SK-N-SH treated with all-trans-retinoic acid at 6 μM for 48 hours (cell line): ENCODE results near the gene SKIC3.
A peak's percentile ranks its signal among the peaks of the same experiment; 100 is the strongest.

ENCODE experiments used
- ATAC-seq: fragments of 200-7000 bp; cut with Tn5 transposase; 3 replicates; pipeline ENCODE4 v1.9.1; 2020; ENCODE audit warnings: mild to moderate bottlenecking, moderate library complexity
- ARNTL ChIP-seq: fragments of 450-650 bp; formaldehyde crosslinking; IDR thresholded peaks from 2 replicates; pipeline ENCODE4 v1.5.0; 2020; ENCODE audit warnings: low read depth, mild to moderate bottlenecking, moderate library complexity, borderline replicate concordance
- BACH2 ChIP-seq: fragments of 250-450 bp; sonication (Bioruptor Pico); IDR thresholded peaks from 2 replicates; pipeline ENCODE4 v1.9.0; 2021; ENCODE audit warnings: mild to moderate bottlenecking, borderline replicate concordance
- CSDC2 ChIP-seq: fragments of 250-450 bp; sonication (Bioruptor Pico); IDR thresholded peaks from 2 replicates; pipeline ENCODE4 v1.5.0; 2020; ENCODE audit warnings: mild to moderate bottlenecking, moderate library complexity
- ESRRG ChIP-seq: fragments of 250-450 bp; sonication (Bioruptor Pico); IDR thresholded peaks from 2 replicates; pipeline ENCODE4 v1.6.1; 2021; ENCODE audit warnings: mild to moderate bottlenecking
- GLIS3 ChIP-seq: fragments of 250-450 bp; sonication (Bioruptor Pico); IDR thresholded peaks from 2 replicates; pipeline ENCODE4 v1.5.0; 2020; ENCODE audit warnings: mild to moderate bottlenecking, moderate library complexity
- ISL1 ChIP-seq: fragments of 250-450 bp; sonication (Bioruptor Pico); IDR thresholded peaks from 2 replicates; pipeline ENCODE4 v2.1.2; 2022; ENCODE audit warnings: mild to moderate bottlenecking, moderate library complexity
- OSR1 ChIP-seq: fragments of 250-450 bp; sonication (Bioruptor Pico); IDR thresholded peaks from 2 replicates; pipeline ENCODE4 v1.8.0; 2022; ENCODE audit warnings: moderate library complexity, mild to moderate bottlenecking, inconsistent platforms
- PPARA ChIP-seq: fragments of 250-450 bp; sonication (Bioruptor Pico); IDR thresholded peaks from 2 replicates; pipeline ENCODE4 v1.5.0; 2020; ENCODE audit warnings: mild to moderate bottlenecking, borderline replicate concordance
- RARB ChIP-seq: fragments of 250-450 bp; sonication (Bioruptor Pico); IDR thresholded peaks from 2 replicates; pipeline ENCODE4 v1.8.0; 2021; ENCODE audit warnings: mild to moderate bottlenecking, moderate library complexity
- SNAI2 ChIP-seq: fragments of 250-450 bp; sonication (Bioruptor Pico); IDR thresholded peaks from 2 replicates; pipeline ENCODE4 v1.5.0; 2020; ENCODE audit warnings: mild to moderate bottlenecking, moderate library complexity
- TCF4 ChIP-seq: fragments of 250-450 bp; sonication (Bioruptor Pico); IDR thresholded peaks from 2 replicates; pipeline ENCODE4 v1.8.0; 2021; ENCODE audit warnings: mild to moderate bottlenecking, moderate library complexity, borderline replicate concordance
- TOX ChIP-seq: fragments of 250-450 bp; sonication (Bioruptor Pico); IDR thresholded peaks from 2 replicates; pipeline ENCODE4 v1.8.0; 2021; ENCODE audit warnings: mild to moderate bottlenecking, moderate library complexity, borderline replicate concordance
- ZC3H10 ChIP-seq: fragments of 250-450 bp; sonication (Bioruptor Pico); IDR thresholded peaks from 2 replicates; pipeline ENCODE4 v1.5.1; 2021; ENCODE audit warnings: mild to moderate bottlenecking, moderate library complexity
- ZFP3 ChIP-seq: fragments of 250-450 bp; sonication (Bioruptor Pico); IDR thresholded peaks from 2 replicates; pipeline ENCODE4 v1.5.0; 2020; ENCODE audit warnings: mild to moderate bottlenecking, moderate library complexity
- ZFP30 ChIP-seq: fragments of 450-650 bp; formaldehyde crosslinking; IDR thresholded peaks from 2 replicates; pipeline ENCODE4 v1.5.0; 2022; ENCODE audit warnings: mild to moderate bottlenecking, moderate library complexity
- ZNF565 ChIP-seq: fragments of 450-650 bp; formaldehyde crosslinking; conservative IDR thresholded peaks from 2 replicates; pipeline ENCODE4 v1.5.0; 2020; ENCODE audit warnings: low read depth, mild to moderate bottlenecking, moderate library complexity
- ZNF70 ChIP-seq: fragments of 450-650 bp; formaldehyde crosslinking; IDR thresholded peaks from 2 replicates; pipeline ENCODE4 v1.5.0; 2020; ENCODE audit warnings: mild to moderate bottlenecking, moderate library complexity
- ZNF8 ChIP-seq: fragments of 450-650 bp; formaldehyde crosslinking; IDR thresholded peaks from 2 replicates; pipeline ENCODE4 v1.5.0; 2020; ENCODE audit warnings: mild to moderate bottlenecking, moderate library complexity
- TF ChIP-seq, protein P1 (sequence below): fragments of 250-450 bp; sonication (Bioruptor Pico); IDR thresholded peaks from 2 replicates; pipeline ENCODE4 v1.5.1; 2020; ENCODE audit warnings: low read depth, mild to moderate bottlenecking, moderate library complexity
- TF ChIP-seq, protein P2 (sequence below): fragments of 250-450 bp; sonication (Bioruptor Pico); IDR thresholded peaks from 2 replicates; pipeline ENCODE4 v1.5.1; 2021; ENCODE audit warnings: mild to moderate bottlenecking, moderate library complexity
- TF ChIP-seq, protein P3 (sequence below): fragments of 250-450 bp; sonication (Bioruptor Pico); IDR thresholded peaks from 2 replicates; pipeline ENCODE4 v1.8.0; 2020; ENCODE audit warnings: mild to moderate bottlenecking, moderate library complexity, borderline replicate concordance

SKIC3 gene

DNA sequence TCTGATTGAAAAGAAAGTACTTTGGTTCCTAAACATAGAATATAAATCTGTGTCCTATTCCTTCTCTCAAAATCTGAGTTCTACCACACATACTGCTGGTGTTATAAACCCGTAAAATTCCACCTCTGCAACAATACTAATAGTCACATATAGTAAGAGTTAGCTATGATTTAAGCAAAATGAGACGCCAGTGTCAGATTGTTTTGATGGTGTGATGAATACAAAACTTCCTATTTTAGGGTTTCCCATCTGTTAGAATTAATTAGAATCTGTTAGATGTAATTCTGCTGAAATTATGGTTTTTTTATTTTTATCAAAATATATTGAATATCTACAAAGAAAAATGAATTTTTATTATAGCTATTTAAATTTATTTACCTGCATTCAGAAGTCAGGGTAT lies 26.8 kb upstream of the SKIC3 start:
- ATAC-seq: no peak
- TF ChIP-seq PPARA (no peak), TCF4 (no peak)

DNA sequence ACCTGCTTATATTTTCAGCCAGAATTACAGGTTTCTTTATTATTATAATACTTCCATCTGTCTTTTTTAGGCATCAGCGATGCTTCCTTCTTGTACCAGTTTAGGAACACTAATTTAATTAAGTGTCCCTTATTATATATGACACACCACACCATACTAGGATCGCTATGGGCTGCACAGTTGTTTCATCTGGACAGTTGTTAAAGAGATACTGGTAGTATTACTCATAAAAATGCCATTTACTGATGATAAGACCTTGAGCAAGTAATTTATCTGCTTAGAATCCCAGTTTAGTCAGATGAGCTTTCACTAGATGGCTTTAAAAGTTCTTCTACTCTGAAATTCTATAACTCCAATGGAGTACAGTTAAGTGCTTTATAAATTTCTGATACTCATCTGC lies 17.2 kb upstream of the SKIC3 start:
- TF ChIP-seq TCF4: no peak
- no peak for TF ChIP-seq BACH2 (CRISPR knock-in tag)
- no peak for TF ChIP-seq ESRRG (CRISPR knock-in tag)
- TF ChIP-seq RARB: no peak
- TF ChIP-seq ZFP3: no peak
- peak; percentile 13; the same call in 1 of the 2 replicates for TF ChIP-seq ISL1
- no peak for ATAC-seq

DNA sequence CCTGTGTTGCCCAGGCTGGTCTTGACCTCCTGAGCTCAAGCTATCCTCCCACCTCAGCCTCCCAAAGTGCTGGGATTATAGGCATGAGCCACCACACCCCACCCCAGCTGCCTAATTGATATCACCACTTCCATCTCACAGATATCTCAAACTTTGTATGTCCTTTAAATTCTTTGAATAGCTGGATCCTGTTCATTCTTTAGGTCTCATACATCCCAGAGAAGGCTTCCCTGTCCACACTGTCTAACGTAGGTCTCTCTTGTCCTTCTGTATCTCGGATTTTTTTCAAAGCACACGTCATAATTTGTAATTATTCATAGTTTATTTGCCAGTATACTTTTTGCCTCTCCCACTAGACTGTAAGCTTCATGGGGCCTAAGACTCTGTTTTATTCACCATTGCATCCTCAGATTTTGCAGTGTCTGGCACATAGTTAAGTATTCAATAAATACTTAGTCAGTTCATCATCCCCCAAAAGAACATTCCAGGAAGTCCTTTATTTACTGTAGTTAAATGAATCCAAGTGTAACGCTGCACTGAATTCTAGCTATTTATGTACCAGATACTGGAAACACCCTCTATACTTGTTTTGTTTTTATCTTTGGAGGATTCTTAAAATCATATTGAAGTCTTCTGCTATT lies 10.6 kb upstream of the SKIC3 start:
- TF ChIP-seq, protein P1, sequence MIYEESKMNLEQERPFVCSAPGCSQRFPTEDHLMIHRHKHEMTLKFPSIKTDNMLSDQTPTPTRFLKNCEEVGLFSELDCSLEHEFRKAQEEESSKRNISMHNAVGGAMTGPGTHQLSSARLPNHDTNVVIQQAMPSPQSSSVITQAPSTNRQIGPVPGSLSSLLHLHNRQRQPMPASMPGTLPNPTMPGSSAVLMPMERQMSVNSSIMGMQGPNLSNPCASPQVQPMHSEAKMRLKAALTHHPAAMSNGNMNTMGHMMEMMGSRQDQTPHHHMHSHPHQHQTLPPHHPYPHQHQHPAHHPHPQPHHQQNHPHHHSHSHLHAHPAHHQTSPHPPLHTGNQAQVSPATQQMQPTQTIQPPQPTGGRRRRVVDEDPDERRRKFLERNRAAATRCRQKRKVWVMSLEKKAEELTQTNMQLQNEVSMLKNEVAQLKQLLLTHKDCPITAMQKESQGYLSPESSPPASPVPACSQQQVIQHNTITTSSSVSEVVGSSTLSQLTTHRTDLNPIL (CRISPR knock-in tag): no peak
- TF ChIP-seq, all 23 proteins: peak for 0

DNA sequence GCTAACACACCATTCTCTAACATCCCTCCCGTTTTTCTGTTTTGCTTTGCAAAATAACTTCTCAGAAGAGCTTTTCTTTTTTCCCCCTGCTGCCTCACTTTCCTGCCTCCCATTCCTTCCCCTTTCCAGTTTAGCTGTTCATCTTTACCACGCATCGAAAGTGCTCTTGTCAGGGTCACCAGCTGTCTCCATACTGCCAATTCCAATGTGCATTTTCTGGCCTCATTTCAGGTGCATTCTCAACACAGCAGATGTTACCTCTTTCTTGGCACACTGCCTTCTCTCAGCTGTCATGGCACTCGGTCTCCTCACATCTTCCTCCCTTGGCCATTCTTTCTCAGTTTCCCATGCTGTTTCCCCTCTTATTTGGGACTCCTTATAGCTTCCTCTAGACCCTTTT lies 9.7 kb upstream of the SKIC3 start:
- TF ChIP-seq ZNF8 (CRISPR knock-in tag) (no peak), TCF4 (no peak), GLIS3 (no peak), SNAI2 (CRISPR knock-in tag) (no peak), TOX (CRISPR knock-in tag) (no peak), OSR1 (no peak), ARNTL (no peak), ZNF565 (CRISPR knock-in tag) (no peak), ZFP3 (no peak), CSDC2 (CRISPR knock-in tag) (no peak), ZC3H10 (CRISPR knock-in tag) (no peak), PPARA (no peak)
- TF ChIP-seq, protein P2, sequence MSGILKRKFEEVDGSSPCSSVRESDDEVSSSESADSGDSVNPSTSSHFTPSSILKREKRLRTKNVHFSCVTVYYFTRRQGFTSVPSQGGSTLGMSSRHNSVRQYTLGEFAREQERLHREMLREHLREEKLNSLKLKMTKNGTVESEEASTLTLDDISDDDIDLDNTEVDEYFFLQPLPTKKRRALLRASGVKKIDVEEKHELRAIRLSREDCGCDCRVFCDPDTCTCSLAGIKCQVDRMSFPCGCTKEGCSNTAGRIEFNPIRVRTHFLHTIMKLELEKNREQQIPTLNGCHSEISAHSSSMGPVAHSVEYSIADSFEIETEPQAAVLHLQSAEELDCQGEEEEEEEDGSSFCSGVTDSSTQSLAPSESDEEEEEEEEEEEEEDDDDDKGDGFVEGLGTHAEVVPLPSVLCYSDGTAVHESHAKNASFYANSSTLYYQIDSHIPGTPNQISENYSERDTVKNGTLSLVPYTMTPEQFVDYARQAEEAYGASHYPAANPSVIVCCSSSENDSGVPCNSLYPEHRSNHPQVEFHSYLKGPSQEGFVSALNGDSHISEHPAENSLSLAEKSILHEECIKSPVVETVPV: no peak
- TF ChIP-seq, protein P3, sequence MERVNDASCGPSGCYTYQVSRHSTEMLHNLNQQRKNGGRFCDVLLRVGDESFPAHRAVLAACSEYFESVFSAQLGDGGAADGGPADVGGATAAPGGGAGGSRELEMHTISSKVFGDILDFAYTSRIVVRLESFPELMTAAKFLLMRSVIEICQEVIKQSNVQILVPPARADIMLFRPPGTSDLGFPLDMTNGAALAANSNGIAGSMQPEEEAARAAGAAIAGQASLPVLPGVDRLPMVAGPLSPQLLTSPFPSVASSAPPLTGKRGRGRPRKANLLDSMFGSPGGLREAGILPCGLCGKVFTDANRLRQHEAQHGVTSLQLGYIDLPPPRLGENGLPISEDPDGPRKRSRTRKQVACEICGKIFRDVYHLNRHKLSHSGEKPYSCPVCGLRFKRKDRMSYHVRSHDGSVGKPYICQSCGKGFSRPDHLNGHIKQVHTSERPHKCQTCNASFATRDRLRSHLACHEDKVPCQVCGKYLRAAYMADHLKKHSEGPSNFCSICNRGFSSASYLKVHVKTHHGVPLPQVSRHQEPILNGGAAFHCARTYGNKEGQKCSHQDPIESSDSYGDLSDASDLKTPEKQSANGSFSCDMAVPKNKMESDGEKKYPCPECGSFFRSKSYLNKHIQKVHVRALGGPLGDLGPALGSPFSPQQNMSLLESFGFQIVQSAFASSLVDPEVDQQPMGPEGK: no peak
- TF ChIP-seq, protein P1 (CRISPR knock-in tag): no peak
- no peak for ATAC-seq

More for the DNA sequence above, 10.6 kb upstream of the SKIC3 start:
- ATAC-seq: no peak

DNA sequence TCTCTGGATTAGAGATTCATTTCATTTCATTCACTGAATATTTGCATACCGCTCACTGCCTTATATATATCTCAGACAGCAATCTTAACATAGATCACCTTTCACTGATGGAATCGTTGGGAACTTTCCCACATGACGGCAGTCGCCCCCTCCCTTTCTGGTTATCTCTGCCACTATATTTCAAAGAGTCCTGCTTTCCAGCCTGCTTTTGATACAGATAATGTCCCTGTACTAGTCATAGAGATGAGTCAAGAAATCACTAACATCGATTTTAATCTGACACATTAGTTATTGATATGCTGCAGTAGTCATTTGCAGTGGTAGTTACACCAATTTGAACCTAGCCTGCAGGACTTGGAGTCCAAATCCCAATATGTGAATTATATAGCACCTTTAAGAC lies 8.6 kb upstream of the SKIC3 start:
- no peak for ATAC-seq
- TF ChIP-seq BACH2 (CRISPR knock-in tag) (no peak), GLIS3 (no peak), RARB (no peak), ZFP30 (CRISPR knock-in tag) (no peak), ISL1 (no peak), ZNF70 (CRISPR knock-in tag) (no peak), ARNTL (no peak)
- TF ChIP-seq, protein P2: no peak
- TF ChIP-seq, protein P3: no peak
- TF ChIP-seq, protein P1 (CRISPR knock-in tag): no peak
